Cardiac muscle cell (in vitro differentiated cells and primary cell): ENCODE measurements around the gene DIP2A. TPM values are rescaled to one million over a fixed set of nuclear protein-coding genes. Genes with fewer than 3 reads are reported as not detected.

Experiments
- DNase-seq, 2 donors: peaks; one replicate each; pipeline versions ENCODE4 v3.0.0 to v3.0.0-alpha.2; 2010 to 2017; ENCODE audit warnings: low read depth in 1 of 2, low spot score in 1 of 2
- H3K27ac ChIP-seq: fragments of 200-600 bp; sonication (generic); 2 replicates; pipeline ENCODE4 v1.5.1; 2016
- H3K27me3 ChIP-seq: fragments of 200-600 bp; sonication (generic); 2 replicates; pipeline ENCODE4 v1.6.0; 2016; ENCODE audit warnings: control low read depth
- H3K36me3 ChIP-seq: fragments of 200-600 bp; sonication (generic); 2 replicates; pipeline ENCODE4 v1.5.1; 2016; ENCODE audit warnings: control low read depth
- H3K4me1 ChIP-seq: fragments of 200-600 bp; sonication (generic); 2 replicates; pipeline ENCODE4 v1.8.1; 2017; ENCODE audit warnings: low read depth, mild to moderate bottlenecking, mixed run types
- H3K4me3 ChIP-seq: fragments of 200-600 bp; sonication (generic); 2 replicates; pipeline ENCODE4 v1.5.1; 2016; ENCODE audit warnings: mild to moderate bottlenecking
- H3K9me3 ChIP-seq: fragments of 200-600 bp; sonication (generic); 2 replicates; pipeline ENCODE4 v1.5.1; 2017; ENCODE audit warnings: low read depth, mild to moderate bottlenecking, control low read depth
- polyA plus RNA-seq: library from polyadenylated mRNA; unstranded; fragments of >200 nt; fragmentation: Nextera tagmentation; extraction: Ambion mirVana; gene quantifications from 2 replicates; pipeline ENCODE4 v1.2.1, GENCODE V29; 2016
- total RNA-seq: library from RNA; depleted of rRNA; stranded (reverse); fragments of >200 nt; gene quantifications from 2 replicates; pipeline ENCODE4 v1.2.3, GENCODE V29; 2016
- TF ChIP-seq, protein P1 (sequence below): IDR thresholded peaks from 2 replicates; pipeline ENCODE4 v1.5.1; 2012; ENCODE audit warnings: low read depth, mild to moderate bottlenecking, low read length

The DIP2A gene
- total and polyA plus RNA-seq, 2 experiments from 2014 or later = 21.7 to 42.2 TPM

DNA sequence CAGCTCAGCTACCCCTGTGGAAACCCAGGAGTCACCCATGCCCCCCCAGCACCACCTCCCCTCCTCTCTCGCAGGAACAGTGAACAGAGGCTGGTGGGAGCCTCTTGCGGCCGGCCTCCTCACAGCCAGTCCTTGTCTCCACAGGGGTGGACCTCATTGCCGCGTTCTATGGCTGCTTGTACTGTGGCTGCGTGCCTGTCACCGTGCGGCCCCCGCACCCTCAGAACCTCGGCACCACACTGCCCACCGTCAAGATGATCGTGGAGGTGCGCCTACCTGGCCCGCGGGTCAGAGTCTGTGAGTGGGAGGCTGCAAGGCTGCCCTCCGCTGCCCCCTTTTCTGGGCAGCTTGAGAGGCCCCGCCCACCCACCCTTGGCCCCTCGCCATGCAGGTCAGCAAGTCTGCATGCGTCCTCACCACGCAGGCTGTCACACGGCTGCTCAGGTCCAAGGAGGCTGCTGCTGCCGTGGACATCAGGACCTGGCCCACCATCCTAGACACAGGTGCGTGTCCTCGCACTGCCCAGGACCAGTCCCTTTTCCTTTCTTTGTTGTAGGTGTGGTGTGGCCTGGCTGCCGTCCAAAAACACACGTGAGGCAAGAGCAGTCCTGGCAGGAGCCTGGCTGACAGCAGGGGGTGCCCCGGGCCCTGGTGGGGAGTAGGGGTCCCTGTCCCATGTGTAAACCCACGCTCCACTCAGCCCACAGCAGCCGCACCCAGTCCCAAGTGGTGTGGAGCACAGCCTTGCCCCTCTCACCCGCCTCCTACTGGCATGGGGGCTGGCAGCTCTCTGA is 95.9 kb downstream of the DIP2A start:
- Histone ChIP-seq H3K9me3 (no peaks in the 10 kb centered on the region), H3K4me3 (no peak overlapping the region), H3K4me1 (peaks cover 6% of the 10 kb centered on the region), H3K36me3 (peaks cover 56% of the 10 kb centered on the region), H3K27me3 (no peaks in the 10 kb centered on the region), H3K27ac (no peak overlapping the region)
- no peak for DNase-seq
- TF ChIP-seq, protein P1, sequence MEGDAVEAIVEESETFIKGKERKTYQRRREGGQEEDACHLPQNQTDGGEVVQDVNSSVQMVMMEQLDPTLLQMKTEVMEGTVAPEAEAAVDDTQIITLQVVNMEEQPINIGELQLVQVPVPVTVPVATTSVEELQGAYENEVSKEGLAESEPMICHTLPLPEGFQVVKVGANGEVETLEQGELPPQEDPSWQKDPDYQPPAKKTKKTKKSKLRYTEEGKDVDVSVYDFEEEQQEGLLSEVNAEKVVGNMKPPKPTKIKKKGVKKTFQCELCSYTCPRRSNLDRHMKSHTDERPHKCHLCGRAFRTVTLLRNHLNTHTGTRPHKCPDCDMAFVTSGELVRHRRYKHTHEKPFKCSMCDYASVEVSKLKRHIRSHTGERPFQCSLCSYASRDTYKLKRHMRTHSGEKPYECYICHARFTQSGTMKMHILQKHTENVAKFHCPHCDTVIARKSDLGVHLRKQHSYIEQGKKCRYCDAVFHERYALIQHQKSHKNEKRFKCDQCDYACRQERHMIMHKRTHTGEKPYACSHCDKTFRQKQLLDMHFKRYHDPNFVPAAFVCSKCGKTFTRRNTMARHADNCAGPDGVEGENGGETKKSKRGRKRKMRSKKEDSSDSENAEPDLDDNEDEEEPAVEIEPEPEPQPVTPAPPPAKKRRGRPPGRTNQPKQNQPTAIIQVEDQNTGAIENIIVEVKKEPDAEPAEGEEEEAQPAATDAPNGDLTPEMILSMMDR = no peak

DNA sequence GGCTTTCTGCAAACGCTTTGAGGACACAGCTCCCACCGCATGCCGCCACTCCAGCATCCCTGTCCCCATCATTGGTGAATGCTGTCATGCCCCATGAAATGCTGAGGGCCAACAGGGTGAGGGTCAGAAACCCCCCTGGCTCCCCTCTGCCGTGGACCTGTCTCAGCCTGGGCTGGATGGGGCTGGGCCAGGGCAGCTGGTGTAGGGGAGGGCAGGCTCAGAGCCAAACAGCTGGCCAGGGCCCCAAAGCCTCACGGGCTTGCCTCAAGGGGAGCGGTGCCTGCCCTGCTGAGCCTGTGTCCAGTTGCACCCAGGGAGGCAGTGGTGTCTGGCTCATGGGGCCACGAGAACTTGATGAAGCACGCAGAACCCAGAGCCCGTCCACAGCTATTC is 96.5 kb downstream of the DIP2A start:
- Histone ChIP-seq H3K4me3 (no peak overlapping the region), H3K9me3 (no peaks in the 10 kb centered on the region), H3K4me1 (peaks cover 6% of the 10 kb centered on the region), H3K36me3 (peaks cover 51% of the 10 kb centered on the region), H3K27ac (no peak overlapping the region), H3K27me3 (no peaks in the 10 kb centered on the region)
- no peak for DNase-seq
- TF ChIP-seq, protein P1 = no peak

DNA sequence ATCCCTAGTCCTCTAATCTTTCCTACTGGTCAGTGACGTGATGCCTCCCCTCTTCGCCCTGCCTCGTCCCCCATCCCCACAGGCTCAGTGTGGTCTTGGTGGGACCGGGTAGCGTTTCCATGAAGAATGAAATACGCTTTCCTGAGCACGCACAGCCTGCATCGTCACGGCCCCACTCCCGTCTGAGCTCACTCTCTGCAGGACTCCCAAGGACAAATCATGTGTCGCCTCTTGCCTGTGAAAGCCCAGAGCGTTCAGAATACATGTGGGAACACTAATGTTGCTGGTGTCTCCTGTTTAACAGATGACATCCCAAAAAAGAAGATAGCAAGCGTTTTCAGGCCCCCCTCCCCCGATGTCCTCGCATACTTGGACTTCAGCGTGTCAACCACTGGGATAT is 97.0 kb downstream of the DIP2A start:
- no peak overlapping the region for H3K4me3 ChIP-seq
- H3K9me3 ChIP-seq = no peaks in the 10 kb centered on the region
- peaks cover 6% of the 10 kb centered on the region for H3K4me1 ChIP-seq
- TF ChIP-seq, protein P1 = no peak
- DNase-seq = no peak
- H3K27me3 ChIP-seq = no peaks in the 10 kb centered on the region
- peaks cover 47% of the 10 kb centered on the region for H3K36me3 ChIP-seq
- no peak overlapping the region for H3K27ac ChIP-seq

DNA sequence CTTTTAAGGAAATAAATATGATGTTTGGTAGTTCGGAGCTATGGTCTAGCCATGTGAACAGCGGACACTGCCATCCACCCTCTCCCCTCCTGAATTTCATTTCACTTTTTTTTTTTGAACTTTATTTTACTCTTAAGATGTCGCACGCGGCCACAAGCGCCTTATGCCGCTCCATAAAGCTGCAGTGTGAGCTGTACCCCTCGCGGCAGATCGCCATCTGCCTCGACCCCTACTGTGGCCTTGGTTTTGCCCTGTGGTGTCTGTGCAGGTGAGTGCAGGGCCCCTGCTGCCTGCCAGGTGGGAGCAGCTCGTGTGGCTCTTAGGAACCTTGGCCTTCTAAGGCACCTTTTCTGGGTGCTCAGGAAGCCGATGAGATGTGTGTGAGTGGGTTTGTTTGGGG is 98.1 kb downstream of the DIP2A start:
- no peak overlapping the region for H3K27ac ChIP-seq
- no peak overlapping the region for H3K4me3 ChIP-seq
- no peaks in the 10 kb centered on the region for H3K9me3 ChIP-seq
- no peaks in the 10 kb centered on the region for H3K27me3 ChIP-seq
- no peak for DNase-seq
- H3K36me3 ChIP-seq = peaks cover 47% of the 10 kb centered on the region
- peaks cover 6% of the 10 kb centered on the region for H3K4me1 ChIP-seq
- TF ChIP-seq, protein P1 = no peak

DNA sequence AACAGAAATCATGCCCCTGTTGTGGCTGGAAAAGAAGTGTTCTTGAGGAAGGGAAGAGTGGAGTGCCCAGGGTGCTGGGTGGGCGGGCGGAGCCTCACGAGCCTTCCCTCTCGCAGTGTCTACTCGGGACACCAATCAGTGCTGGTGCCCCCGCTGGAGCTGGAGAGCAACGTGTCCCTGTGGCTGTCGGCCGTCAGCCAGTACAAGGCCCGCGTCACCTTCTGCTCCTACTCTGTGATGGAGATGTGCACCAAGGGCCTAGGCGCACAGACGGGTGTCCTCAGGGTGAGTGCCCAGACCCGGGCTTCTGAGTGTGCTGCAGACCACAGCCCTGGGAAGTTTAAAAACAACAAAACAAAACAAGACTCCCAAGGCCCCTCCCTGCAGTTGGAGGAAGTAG is 98.8 kb downstream of the DIP2A start:
- Histone ChIP-seq H3K27ac (no peak overlapping the region), H3K27me3 (no peaks in the 10 kb centered on the region), H3K36me3 (peaks cover 45% of the 10 kb centered on the region), H3K9me3 (no peaks in the 10 kb centered on the region), H3K4me1 (peaks cover 6% of the 10 kb centered on the region), H3K4me3 (no peak overlapping the region)
- TF ChIP-seq, protein P1 = no peak
- DNase-seq = no peak
